ENCODE results near the gene CEPT1.
A peak's percentile ranks its signal among the peaks of the same experiment; 100 is the strongest.

Gene CEPT1

GRCh38 chr1:111192658-111193519, 52.9 kb downstream of the CEPT1 start:
- no peak overlapping the region for H3K4me3 ChIP-seq (ENCODE audit: low read depth, low read length)
- TF ChIP-seq, protein P1, sequence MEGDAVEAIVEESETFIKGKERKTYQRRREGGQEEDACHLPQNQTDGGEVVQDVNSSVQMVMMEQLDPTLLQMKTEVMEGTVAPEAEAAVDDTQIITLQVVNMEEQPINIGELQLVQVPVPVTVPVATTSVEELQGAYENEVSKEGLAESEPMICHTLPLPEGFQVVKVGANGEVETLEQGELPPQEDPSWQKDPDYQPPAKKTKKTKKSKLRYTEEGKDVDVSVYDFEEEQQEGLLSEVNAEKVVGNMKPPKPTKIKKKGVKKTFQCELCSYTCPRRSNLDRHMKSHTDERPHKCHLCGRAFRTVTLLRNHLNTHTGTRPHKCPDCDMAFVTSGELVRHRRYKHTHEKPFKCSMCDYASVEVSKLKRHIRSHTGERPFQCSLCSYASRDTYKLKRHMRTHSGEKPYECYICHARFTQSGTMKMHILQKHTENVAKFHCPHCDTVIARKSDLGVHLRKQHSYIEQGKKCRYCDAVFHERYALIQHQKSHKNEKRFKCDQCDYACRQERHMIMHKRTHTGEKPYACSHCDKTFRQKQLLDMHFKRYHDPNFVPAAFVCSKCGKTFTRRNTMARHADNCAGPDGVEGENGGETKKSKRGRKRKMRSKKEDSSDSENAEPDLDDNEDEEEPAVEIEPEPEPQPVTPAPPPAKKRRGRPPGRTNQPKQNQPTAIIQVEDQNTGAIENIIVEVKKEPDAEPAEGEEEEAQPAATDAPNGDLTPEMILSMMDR (IDR thresholded peaks at IDR 0.05; ENCODE audit: insufficient read depth, low read length, missing control alignments), result no peak
- ChIA-PET POLR2A (no interaction called here), CTCF (interaction anchor here (1.1 to 2.8 kb wide), 4 partner anchors 11 to 207 kb away, joined by 3 to 13 read pairs (median 6); no protein-coding TSS in a partner anchor)
- no peak for DNase-seq (ENCODE audit: low read depth, low spot score)

GRCh38 chr1:111193712-111194480, 53.9 kb downstream of the CEPT1 start:
- TF ChIP-seq, protein P1 (IDR thresholded peaks at IDR 0.05; ENCODE audit: insufficient read depth, low read length, missing control alignments), result no peak
- H3K4me3 ChIP-seq (ENCODE audit: low read depth, low read length), result no peak overlapping the region
- CTCF ChIA-PET, result interaction anchor here (0.6 to 2.5 kb wide), 4 partner anchors 10 to 227 kb away, joined by 3 to 13 read pairs (median 5); no protein-coding TSS in a partner anchor
- POLR2A ChIA-PET, result no interaction called here
- DNase-seq (ENCODE audit: low read depth, low spot score), result no peak

GRCh38 chr1:111195002-111195684, 55.1 kb downstream of the CEPT1 start:
- POLR2A ChIA-PET, result no interaction called here
- TF ChIP-seq, protein P1 (IDR thresholded peaks at IDR 0.05; ENCODE audit: insufficient read depth, low read length, missing control alignments), result no peak
- H3K4me3 ChIP-seq (ENCODE audit: low read depth, low read length), result no peak overlapping the region
- CTCF ChIA-PET, result interaction anchor here (0.8 to 1.5 kb wide), 4 partner anchors 8 to 139 kb away, joined by 3 to 4 read pairs (median 4); no protein-coding TSS in a partner anchor
- no peak for DNase-seq (ENCODE audit: low read depth, low spot score)

GRCh38 chr1:111196213-111196612, 56.2 kb downstream of the CEPT1 start:
- ChIA-PET POLR2A (no interaction called here), CTCF (interaction anchor here (1.1 to 1.5 kb wide), 3 partner anchors 9 to 138 kb away, joined by 3 to 4 read pairs (median 3); no protein-coding TSS in a partner anchor)
- H3K4me3 ChIP-seq (ENCODE audit: low read depth, low read length), result no peak overlapping the region
- TF ChIP-seq, protein P1 (IDR thresholded peaks at IDR 0.05; ENCODE audit: insufficient read depth, low read length, missing control alignments), result no peak
- DNase-seq (ENCODE audit: low read depth, low spot score), result no peak

DNA sequence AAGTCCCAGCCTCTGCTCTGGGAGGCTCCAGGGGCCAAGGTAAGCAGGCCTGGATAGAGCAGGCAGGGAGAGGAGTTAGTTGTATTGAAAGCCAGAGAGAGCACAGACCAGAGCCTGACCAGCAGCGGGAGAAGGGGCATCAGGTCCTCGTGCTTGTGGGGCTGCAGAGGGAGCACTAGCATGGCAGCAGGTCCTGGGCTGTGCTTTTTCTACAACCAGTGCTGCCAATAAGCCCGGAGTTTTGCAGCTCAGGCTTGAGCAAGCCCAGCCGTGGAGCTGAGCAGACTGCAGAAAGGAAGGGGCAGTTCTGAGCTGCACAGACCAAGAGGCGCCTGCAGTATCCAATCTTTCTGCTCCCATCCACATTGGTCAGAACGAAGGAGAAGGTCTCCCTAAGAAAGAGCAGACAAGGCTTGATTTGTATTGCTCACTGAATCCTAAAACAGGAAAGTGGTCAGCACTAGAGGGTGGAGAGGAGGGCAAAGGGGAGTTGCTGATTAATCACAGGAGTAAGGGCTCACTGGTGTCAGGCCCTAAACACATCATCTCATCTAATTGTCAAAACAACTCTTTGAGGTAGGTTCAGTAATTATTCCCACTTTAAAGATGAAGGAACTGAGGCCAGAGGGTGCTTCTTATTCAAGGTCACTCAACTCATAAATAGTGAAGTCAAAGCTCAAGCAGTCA, 57.7 kb downstream of the CEPT1 start:
- POLR2A ChIA-PET, result no interaction called here

More for the DNA sequence above, 57.7 kb downstream of the CEPT1 start:
- TF ChIP-seq, protein P1 (IDR thresholded peaks at IDR 0.05; ENCODE audit: insufficient read depth, low read length, missing control alignments), result peak; percentile 64
- no peak overlapping the region for H3K4me3 ChIP-seq (ENCODE audit: low read depth, low read length)
- CTCF ChIA-PET, result interaction anchor here (1.2 to 2.5 kb wide), 5 partner anchors 9 to 213 kb away, joined by 3 to 12 read pairs (median 5); no protein-coding TSS in a partner anchor
- DNase-seq (ENCODE audit: low read depth, low spot score), result no peak
